T-helper 2 cell (primary cell): Measurements from ENCODE around the gene TCF7L2.

Experiments used
- DNase-seq, 5 experiments: peaks; one replicate each; pipeline versions ENCODE4 v3.0.0 to v3.0.0-alpha.2; 2012 to 2022
- total RNA-seq, 2 donors: gene quantifications; one replicate each; lab custom pipeline; 2026; lab: John Stamatoyannopoulos, UW

The TCF7L2 gene
- total RNA-seq: 1.2 to 2.2 reads per million in 2 donors

- DNase-seq: peak; percentile 7 to 55 (median 39)
These were observed at the start of gene TCF7L2 for GRCh38 chr10:112949875-112950507. TCF7L2 (plus strand) TSS chr10:112950247; CDS start chr10:112950757, 510 bp downstream.

GRCh38 chr10:112902730-112903129, 47.3 kb upstream of the TCF7L2 start:
- no peak for DNase-seq

GRCh38 chr10:112904000-112904399, 46.0 kb upstream of the TCF7L2 start:
- no peak for DNase-seq

GRCh38 chr10:112906945-112907344, 43.1 kb upstream of the TCF7L2 start:
- DNase-seq: no peak

- no peak for DNase-seq
These were observed 42.2 kb upstream of the TCF7L2 start for GRCh38 chr10:112907893-112908292.

GRCh38 chr10:112911206-112911605, 38.8 kb upstream of the TCF7L2 start:
- no peak for DNase-seq

- no peak for DNase-seq
These were observed 37.6 kb upstream of the TCF7L2 start for GRCh38 chr10:112912410-112912928.

GRCh38 chr10:112913255-112913654, 36.8 kb upstream of the TCF7L2 start:
- no peak for DNase-seq

GRCh38 chr10:112913661-112914287, 36.3 kb upstream of the TCF7L2 start:
- DNase-seq: no peak

GRCh38 chr10:112914288-112914952, 35.6 kb upstream of the TCF7L2 start:
- no peak for DNase-seq

- no peak for DNase-seq
These were observed 34.2 kb upstream of the TCF7L2 start for GRCh38 chr10:112915590-112916572.

GRCh38 chr10:112917681-112918080, 32.4 kb upstream of the TCF7L2 start:
- no peak for DNase-seq

- DNase-seq: no peak
These were observed 31.3 kb upstream of the TCF7L2 start for GRCh38 chr10:112918771-112919170.

- no peak for DNase-seq
These were observed 30.3 kb upstream of the TCF7L2 start for GRCh38 chr10:112919721-112920120.

GRCh38 chr10:112926906-112927688, 22.9 kb upstream of the TCF7L2 start:
- DNase-seq: no peak

GRCh38 chr10:112927980-112928379, 22.1 kb upstream of the TCF7L2 start:
- no peak for DNase-seq

GRCh38 chr10:112932658-112933057, 17.4 kb upstream of the TCF7L2 start:
- DNase-seq: no peak

- DNase-seq: no peak
These were observed 15.9 kb upstream of the TCF7L2 start for GRCh38 chr10:112934193-112934592.

GRCh38 chr10:112938808-112939482, 11.1 kb upstream of the TCF7L2 start:
- DNase-seq: no peak

- no peak for DNase-seq
These were observed 4.2 kb upstream of the TCF7L2 start for GRCh38 chr10:112945811-112946210.

- DNase-seq: no peak
These were observed 3.4 kb upstream of the TCF7L2 start for GRCh38 chr10:112946649-112947048.
